ENCODE data around the gene STRIP1.

Gene STRIP1

GRCh38 chr1:110056776-110057175 lies 22.4 kb downstream of the STRIP1 start:
- no peak overlapping the region for H3K4me3 ChIP-seq (replicated peaks in 1 of 2; ENCODE audit: low read depth in 2 of 2, low read length in 2 of 2)
- no peak for TF ChIP-seq CTCF (IDR thresholded peaks at IDR 0.05; ENCODE audit: low read depth, low read length)
- DNase-seq (ENCODE audit: low read depth in 2 of 2): peak; percentile 27 to 86

- no peak for DNase-seq (ENCODE audit: low read depth in 2 of 2)
- H3K4me3 ChIP-seq (replicated peaks in 1 of 2; ENCODE audit: low read depth in 2 of 2, low read length in 2 of 2): no peak overlapping the region
- TF ChIP-seq CTCF (IDR thresholded peaks at IDR 0.05; ENCODE audit: low read depth, low read length): no peak
These were observed 23.6 kb downstream of the STRIP1 start for GRCh38 chr1:110057963-110058518.

GRCh38 chr1:110058591-110058990 lies 24.2 kb downstream of the STRIP1 start:
- no peak for TF ChIP-seq CTCF (IDR thresholded peaks at IDR 0.05; ENCODE audit: low read depth, low read length)
- H3K4me3 ChIP-seq (replicated peaks in 1 of 2; ENCODE audit: low read depth in 2 of 2, low read length in 2 of 2): no peak overlapping the region
- no peak for DNase-seq (ENCODE audit: low read depth in 2 of 2)

- TF ChIP-seq CTCF (IDR thresholded peaks at IDR 0.05; ENCODE audit: low read depth, low read length): no peak
- DNase-seq (ENCODE audit: low read depth in 2 of 2): peak in 1 of 2 donors; percentile 35
These were observed 24.9 kb downstream of the STRIP1 start for GRCh38 chr1:110059133-110059863.

GRCh38 chr1:110060034-110060661 lies 25.7 kb downstream of the STRIP1 start:
- H3K4me3 ChIP-seq (replicated peaks in 1 of 2; ENCODE audit: low read depth in 2 of 2, low read length in 2 of 2): no peak overlapping the region
- TF ChIP-seq CTCF (IDR thresholded peaks at IDR 0.05; ENCODE audit: low read depth, low read length): peak; percentile 86
- DNase-seq (ENCODE audit: low read depth in 2 of 2): peak in 1 of 2 donors; percentile 46

More at GRCh38 chr1:110059133-110059863, 24.9 kb downstream of the STRIP1 start:
- H3K4me3 ChIP-seq (replicated peaks in 1 of 2; ENCODE audit: low read depth in 2 of 2, low read length in 2 of 2): no peak overlapping the region

GRCh38 chr1:110060662-110061060 lies 26.2 kb downstream of the STRIP1 start:
- no peak for DNase-seq (ENCODE audit: low read depth in 2 of 2)
- TF ChIP-seq CTCF (IDR thresholded peaks at IDR 0.05; ENCODE audit: low read depth, low read length): no peak
- H3K4me3 ChIP-seq (replicated peaks in 1 of 2; ENCODE audit: low read depth in 2 of 2, low read length in 2 of 2): no peak overlapping the region

All from cardiac fibroblast (primary cell).